K562 (cell line): ENCODE measurements around the gene PLD1. TPM values are rescaled to one million over a fixed set of nuclear protein-coding genes. Genes with fewer than 3 reads are reported as not detected.

ENCODE experiments used
- ATAC-seq: fragments of 200-7000 bp; cut with Tn5 transposase; 3 replicates; pipeline ENCODE4 v1.9.1; 2020; ENCODE audit warnings: moderate library complexity
- BruUV-seq: library from RNA; stranded (reverse); fragments of 400-500 nt; replicated peaks from 2 replicates; lab custom pipeline; 2021; lab: Mats Ljungman, UMichigan
- CTCF ChIA-PET: fragments of 300-600 bp; formaldehyde crosslinking; extraction: SDS; loops from one replicate; lab custom pipeline; 2021; ENCODE audit warnings: low intra/inter-chr PET ratio; lab: Yijun Ruan, JAX
- POLR2A ChIA-PET: fragments of 300-600, 350-650 bp; sonication (Branson Sonifier 250); formaldehyde crosslinking; extraction: SDS; loops from one replicate; lab custom pipeline; 2021; ENCODE audit warnings: antibody characterized with exemption, inconsistent platforms; lab: Yijun Ruan, JAX
- DNase-seq, 4 experiments: peaks; one replicate each; pipeline versions ENCODE4 v3.0.0 to v3.0.0-alpha.2; 2011 to 2018; ENCODE audit warnings: low spot score in 3 of 4, mixed read lengths in 3 of 4; ENCODE audit errors: extremely low read depth in 1 of 4
- FAIRE-seq: peaks from 2 replicates; lab custom pipeline; 2011; peaks lifted over from hg19 to GRCh38; lab: Jason Lieb, UNC
- H2AFZ ChIP-seq: 2 replicates; pipeline ENCODE4 v1.6.0; 2011; ENCODE audit warnings: low read depth, low read length, control low read depth, inconsistent platforms
- H3K27ac ChIP-seq: fragments of 200-600 bp; 3 replicates; pipeline ENCODE4 v1.8.0; 2011; ENCODE audit warnings: low read depth, mild to moderate bottlenecking, control low read depth, inconsistent platforms, low read length, moderate library complexity, mixed read lengths; ENCODE audit errors: extremely low read depth
- H3K27me3 ChIP-seq, 2 experiments: fragments of 300-600 bp in 1 of 2; 2 replicates in 1 of 2; 3 replicates in 1 of 2; pipeline versions ENCODE4 v1.6.0 to v1.8.0; 2011; ENCODE audit warnings: inconsistent platforms in 2 of 2, low read length in 2 of 2, mild to moderate bottlenecking in 1 of 2, mixed read lengths in 1 of 2, moderate library complexity in 1 of 2; ENCODE audit not compliant: control insufficient read depth in 2 of 2, insufficient read depth in 2 of 2
- H3K36me3 ChIP-seq: fragments of 300-600 bp; 3 replicates; pipeline ENCODE4 v1.8.0; 2011; ENCODE audit warnings: mild to moderate bottlenecking, low read length, inconsistent platforms; ENCODE audit not compliant: control insufficient read depth, insufficient read depth
- H3K4me1 ChIP-seq, 2 experiments: fragments of 200-600 bp in 1 of 2; replicated peaks in 1 of 2; 2 replicates in 1 of 2; 3 replicates in 1 of 2; pipeline versions ENCODE4 v1.5.1 to v1.8.0; 2011; ENCODE audit warnings: inconsistent platforms in 2 of 2, low read length in 2 of 2, mild to moderate bottlenecking in 1 of 2, mixed read lengths in 1 of 2, moderate library complexity in 1 of 2; ENCODE audit not compliant: control insufficient read depth in 2 of 2, insufficient read depth in 2 of 2
- H3K4me2 ChIP-seq: 2 replicates; pipeline ENCODE4 v1.6.1; 2011; ENCODE audit warnings: low read length, control low read depth, inconsistent platforms, mixed read lengths; ENCODE audit not compliant: insufficient read depth
- H3K4me3 ChIP-seq: fragments of 200-600 bp; sonication (generic), shearing (Covaris generic); 2 replicates; pipeline ENCODE4 v1.5.1; 2016; ENCODE audit warnings: control low read depth, inconsistent platforms
- H3K79me2 ChIP-seq: fragments of 200-600 bp; 3 replicates; pipeline ENCODE4 v1.8.0; 2011; ENCODE audit warnings: low read length, inconsistent platforms; ENCODE audit not compliant: control insufficient read depth, insufficient read depth
- H3K9ac ChIP-seq, 2 experiments: 2 replicates each; pipeline versions ENCODE4 v1.6.0 to v1.6.1; 2011; ENCODE audit warnings: low read depth in 2 of 2, low read length in 2 of 2, control low read depth in 1 of 2, inconsistent platforms in 1 of 2, mild to moderate bottlenecking in 1 of 2, mixed read lengths in 1 of 2; ENCODE audit not compliant: insufficient read depth in 1 of 2
- H3K9me1 ChIP-seq: one replicate; pipeline ENCODE4 v1.6.0; 2011; ENCODE audit warnings: inconsistent platforms, mild to moderate bottlenecking, low read length, moderate library complexity; ENCODE audit not compliant: control insufficient read depth, insufficient read depth
- H3K9me3 ChIP-seq: replicated peaks from 2 replicates; pipeline ENCODE4 v1.5.1; 2011; ENCODE audit warnings: low read depth, low read length, inconsistent platforms; ENCODE audit not compliant: control insufficient read depth, insufficient read depth
- H4K20me1 ChIP-seq: replicated peaks from 2 replicates; pipeline ENCODE4 v1.6.1; 2011; ENCODE audit warnings: low read length, inconsistent platforms, mixed read lengths; ENCODE audit not compliant: control insufficient read depth, insufficient read depth
- C11orf30 ChIP-seq: fragments of 450-650 bp; IDR thresholded peaks from 2 replicates; pipeline ENCODE4 v1.6.1; 2016; ENCODE audit warnings: low read depth, mild to moderate bottlenecking
- FOXA3 ChIP-seq, 2 experiments: fragments of 450-650 bp in 1 of 2; sonication (generic) in 1 of 2; formaldehyde crosslinking; IDR thresholded peaks in 1 of 2; conservative IDR thresholded peaks in 1 of 2; 2 replicates each; pipeline versions ENCODE4 v1.4.0 to v1.8.0; 2020 to 2022; ENCODE audit warnings: mild to moderate bottlenecking in 2 of 2, missing genetic modification reagents in 1 of 2
- HINFP ChIP-seq: fragments of 450-650 bp; conservative IDR thresholded peaks from 2 replicates; pipeline ENCODE4 v1.6.1; 2016; ENCODE audit warnings: missing genetic modification characterization, low read depth, mild to moderate bottlenecking, control low read depth, missing compliant biosample characterization
- MXI1 ChIP-seq: IDR thresholded peaks from 2 replicates; pipeline ENCODE4 v1.6.1; 2011; ENCODE audit warnings: low read depth, mild to moderate bottlenecking, improper control_type of control experiment, low read length
- NFXL1 ChIP-seq: fragments of 450-650 bp; formaldehyde crosslinking; IDR thresholded peaks from 2 replicates; pipeline ENCODE4 v1.4.0; 2021; ENCODE audit warnings: mild to moderate bottlenecking
- PCBP1 ChIP-seq: fragments of 200-400 bp; formaldehyde crosslinking; IDR thresholded peaks from 2 replicates; pipeline ENCODE4 v1.6.1; 2018; ENCODE audit warnings: mild to moderate bottlenecking, low read depth, low read length; ENCODE audit not compliant: poor library complexity, severe bottlenecking
- SRF ChIP-seq, 2 experiments: fragments of 250-450, 450-650 bp in 1 of 2; sonication (Bioruptor Pico) in 1 of 2; sonication (generic) in 1 of 2; formaldehyde crosslinking; IDR thresholded peaks; 2 replicates each; pipeline versions ENCODE4 v1.5.0 to v1.5.1; 2020 to 2022; ENCODE audit warnings: mild to moderate bottlenecking in 1 of 2, missing genetic modification reagents in 1 of 2
- STAT5A ChIP-seq: IDR thresholded peaks from 2 replicates; pipeline ENCODE4 v1.6.1; 2012; ENCODE audit warnings: low read length, inconsistent platforms, borderline replicate concordance
- THRA ChIP-seq: fragments of 450-650 bp; IDR thresholded peaks from 2 replicates; pipeline ENCODE4 v1.6.1; 2017; ENCODE audit warnings: mild to moderate bottlenecking, moderate library complexity
- ZBTB2 ChIP-seq: fragments of 450-650 bp; IDR thresholded peaks from 2 replicates; pipeline ENCODE4 v1.6.1; 2016; ENCODE audit warnings: antibody characterized with exemption
- ZFP91 ChIP-seq: sonication (generic); formaldehyde crosslinking; IDR thresholded peaks from 2 replicates; pipeline ENCODE4 v1.8.0; 2022; ENCODE audit warnings: mild to moderate bottlenecking, missing genetic modification reagents
- WGBS: fragments of 100-300 bp; shearing (Covaris generic); methylation state at CpG from one replicate; pipeline ENCODE4 v1.1.6; 2016; ENCODE audit warnings: low coverage, mixed read lengths; ENCODE audit not compliant: insufficient coverage; ENCODE audit errors: missing lambda C conversion rate; 5-methylcytosine and 5-hydroxymethylcytosine counted together
- in situ Hi-C: fragments of 300-500 bp; cut with MboI; formaldehyde crosslinking; loops from 4 replicates; pipeline ENCODE4 v1.15.0; 2018; ENCODE audit warnings: inconsistent platforms, mixed read lengths
- intact Hi-C: fragments of 100-400 bp; cut with micrococcal nuclease; formaldehyde crosslinking; loops from 2 replicates; pipeline ENCODE4 v1.14.2; 2022
- polyA plus RNA-seq, 8 experiments: library from polyadenylated mRNA; depleted of rRNA in 4 of 8; stranded (reverse) in 5 of 8; unstranded in 3 of 8; fragments of >200 nt; fragmentation: Nextera tagmentation in 2 of 8; fragmentation: Illumina TruSeq in 1 of 8; extraction: Ambion mirVana in 2 of 8; extraction: Trizol in 1 of 8; gene quantifications; 2 replicates each; pipeline versions ENCODE4 v1.2.1 to v1.2.3, GENCODE V29; 2011 to 2014; ENCODE audit warnings: inconsistent platforms in 1 of 8, missing spikeins in 1 of 8
- total RNA-seq, 7 experiments: library from RNA; depleted of rRNA in 6 of 7; stranded (reverse); fragments of >200 nt in 6 of 7; fragmentation: Illumina TruSeq in 2 of 7; extraction: Trizol in 2 of 7; gene quantifications; 2 replicates each; pipeline versions ENCODE4 v1.2.1 to v1.2.3, GENCODE V29; 2011 to 2021; ENCODE audit warnings: low replicate concordance in 1 of 7

Gene PLD1
- total and polyA plus RNA-seq, 9 of the 15 experiments (the other 6 are each of a cell fraction or from before 2014, with no cell fraction given): 8.4 to 26.1 (median 18.6) TPM

GRCh38 chr3:171802590-171802956 is 7.7 kb downstream of the PLD1 start:
- Histone ChIP-seq H3K27me3 (no peaks in the 10 kb centered on the region), H3K27ac (no peak overlapping the region), H3K9me3 (no peaks in the 10 kb centered on the region), H3K9ac (no peak overlapping the region), H4K20me1 (no peaks in the 10 kb centered on the region), H3K79me2 (peaks cover 89% of the 10 kb centered on the region), H3K4me3 (no peak overlapping the region), H2AFZ (peak overlapping the region; percentile 16; the same call in 1 of the 2 replicates), H3K36me3 (no peaks in the 10 kb centered on the region; the same call in 2 of the 3 replicates), H3K9me1 (no peaks in the 10 kb centered on the region), H3K4me2 (peak overlapping the region; percentile 1; the same call in 1 of the 2 replicates), H3K4me1 (peaks cover 22 to 66% of the 10 kb centered on the region in 2 experiments)
- DNase-seq: no peak
- TF ChIP-seq ZFP91: no peak
- no peak for TF ChIP-seq STAT5A
- TF ChIP-seq NFXL1 (CRISPR knock-in tag): no peak
- no peak for TF ChIP-seq SRF (CRISPR knock-in tag; IDR thresholded peaks at IDR 0.05)
- TF ChIP-seq C11orf30: no peak
- no peak for TF ChIP-seq ZBTB2
- no peak for TF ChIP-seq FOXA3 (CRISPR knock-in tag; conservative IDR thresholded peaks at IDR 0.05 in 1 of 2, IDR thresholded peaks at IDR 0.05 in 1 of 2)
- TF ChIP-seq PCBP1: no peak
- no peak for TF ChIP-seq HINFP
- no peak for TF ChIP-seq THRA
- no peak for TF ChIP-seq MXI1
- no TSS peak for BruUV-seq
- in situ Hi-C loops: no loop called here
- ATAC-seq: no peak
- WGBS: 27% methylated on average over 3 of the region's 3 CpGs
- FAIRE-seq: no peak
- ChIA-PET POLR2A (interaction anchor here (1.2 to 2.0 kb wide), 2 partner anchors 8 to 9 kb away, joined by 5 read pairs; partner anchors contain the start of gene PLD1), CTCF (no interaction called here)
- intact Hi-C loops: no loop called here
